ENCODE results near the gene NACC1.

NACC1 gene

GRCh38 chr19:13073263-13073662, 44.8 kb upstream of the NACC1 start:
- DNase-seq (ENCODE audit: low read depth): no peak
- no peak for TF ChIP-seq CTCF (IDR thresholded peaks at IDR 0.05; ENCODE audit: insufficient read depth, low read depth, low read length, missing control alignments)
- H3K4me3 ChIP-seq (ENCODE audit: low read depth, low read length): no peak overlapping the region

- no peak overlapping the region for H3K4me3 ChIP-seq (ENCODE audit: low read depth, low read length)
- TF ChIP-seq CTCF (IDR thresholded peaks at IDR 0.05; ENCODE audit: insufficient read depth, low read depth, low read length, missing control alignments): no peak
- no peak for DNase-seq (ENCODE audit: low read depth)
Measured at GRCh38 chr19:13074378-13074777, 43.7 kb upstream of the NACC1 start.

DNA sequence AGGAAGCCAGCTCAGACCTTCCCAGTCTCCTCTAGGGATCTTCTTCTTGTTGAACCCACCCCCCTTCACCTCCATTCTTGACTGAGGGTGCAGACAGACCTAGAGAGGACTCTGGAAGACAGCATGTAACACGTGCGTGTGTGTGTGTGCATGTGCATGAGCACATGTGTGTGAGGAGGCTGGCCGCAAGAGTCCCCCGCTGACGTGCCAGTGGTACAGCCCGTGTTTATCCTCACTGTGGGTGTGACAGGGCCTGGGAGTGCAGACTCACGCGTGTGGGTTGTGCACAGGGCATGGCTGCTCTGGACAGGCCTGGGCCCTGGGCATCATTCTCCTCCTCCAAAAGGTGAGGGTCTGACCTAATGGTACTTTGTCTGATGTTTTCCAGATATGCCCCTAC, 41.7 kb upstream of the NACC1 start:
- no peak for TF ChIP-seq CTCF (IDR thresholded peaks at IDR 0.05; ENCODE audit: insufficient read depth, low read depth, low read length, missing control alignments)
- DNase-seq (ENCODE audit: low read depth): no peak
- H3K4me3 ChIP-seq (ENCODE audit: low read depth, low read length): no peak overlapping the region

DNA sequence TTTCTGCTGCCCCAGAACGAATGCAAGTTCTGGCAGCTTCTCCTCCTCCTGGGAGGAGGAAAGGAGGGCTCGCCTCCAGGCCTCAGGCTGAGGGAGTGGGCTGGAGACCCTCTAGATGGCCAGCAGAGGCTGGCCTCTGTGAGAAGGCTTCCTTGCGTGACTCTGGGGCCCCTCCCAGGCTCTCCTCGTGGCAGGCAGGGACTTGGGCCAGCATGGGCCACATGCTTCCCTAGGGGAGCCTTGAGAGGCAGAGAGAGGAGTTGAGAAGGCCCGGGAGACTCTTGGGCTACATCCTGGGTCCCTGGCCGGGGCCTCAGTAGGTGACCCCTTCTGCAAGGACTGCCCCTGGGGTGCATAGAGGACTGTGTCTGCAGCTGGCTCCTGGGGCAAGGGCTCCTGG, 41.3 kb upstream of the NACC1 start:
- no peak for DNase-seq (ENCODE audit: low read depth)
- no peak for TF ChIP-seq CTCF (IDR thresholded peaks at IDR 0.05; ENCODE audit: insufficient read depth, low read depth, low read length, missing control alignments)

DNA sequence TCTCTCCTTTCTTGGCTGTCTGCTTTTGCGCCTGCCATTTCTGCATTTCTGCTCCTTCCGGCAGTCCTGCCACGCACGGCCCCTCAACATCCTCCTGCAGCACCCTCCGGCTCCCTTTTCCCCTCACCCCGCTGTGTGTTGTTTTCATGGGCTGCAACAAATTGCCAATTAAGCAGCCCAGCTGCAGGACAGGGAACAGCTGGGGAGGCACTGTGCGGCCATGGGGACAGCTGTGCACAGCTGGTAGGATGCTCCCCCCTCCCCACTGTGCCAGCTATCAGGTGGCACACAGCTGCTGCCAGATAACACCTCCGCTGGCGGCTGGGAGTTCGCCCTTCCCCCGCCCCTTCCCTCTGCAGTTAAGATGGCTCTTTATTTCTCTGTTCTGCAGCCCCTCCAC, 40.8 kb upstream of the NACC1 start:
- no peak overlapping the region for H3K4me3 ChIP-seq (ENCODE audit: low read depth, low read length)
- no peak for TF ChIP-seq CTCF (IDR thresholded peaks at IDR 0.05; ENCODE audit: insufficient read depth, low read depth, low read length, missing control alignments)
- no peak for DNase-seq (ENCODE audit: low read depth)

More for the DNA sequence above, 41.3 kb upstream of the NACC1 start:
- no peak overlapping the region for H3K4me3 ChIP-seq (ENCODE audit: low read depth, low read length)

- no peak for DNase-seq (ENCODE audit: low read depth)
- no peak overlapping the region for H3K4me3 ChIP-seq (ENCODE audit: low read depth, low read length)
- TF ChIP-seq CTCF (IDR thresholded peaks at IDR 0.05; ENCODE audit: insufficient read depth, low read depth, low read length, missing control alignments): no peak
Measured at GRCh38 chr19:13078381-13078780, 39.7 kb upstream of the NACC1 start.

GRCh38 chr19:13078897-13079541, 39.0 kb upstream of the NACC1 start:
- no peak for DNase-seq (ENCODE audit: low read depth)

More at GRCh38 chr19:13078897-13079541, 39.0 kb upstream of the NACC1 start:
- no peak overlapping the region for H3K4me3 ChIP-seq (ENCODE audit: low read depth, low read length)
- no peak for TF ChIP-seq CTCF (IDR thresholded peaks at IDR 0.05; ENCODE audit: insufficient read depth, low read depth, low read length, missing control alignments)
